RWPE2 (cell line): ENCODE results near the gene THOC2.
"Not testable (repeated sequence)": the region's sequence is repeated elsewhere in the genome, so short reads cannot be mapped to it uniquely, and the experiment has no call there.

Experiments
- ATAC-seq: fragments of 200-7000 bp; cut with Tn5 transposase; 3 replicates; pipeline ENCODE4 v1.9.1; 2021; ENCODE audit warnings: low read depth
- DNase-seq: peaks from one replicate; pipeline ENCODE4 v3.0.0-alpha.2; 2020; ENCODE audit warnings: low spot score
- H3K27ac ChIP-seq: fragments of 450-650 bp; 2 replicates; pipeline ENCODE4 v1.5.1; 2017; ENCODE audit warnings: mild to moderate bottlenecking; ENCODE audit not compliant: poor library complexity, severe bottlenecking
- H3K27me3 ChIP-seq: fragments of 250-450 bp; sonication (Bioruptor Pico); 2 replicates; pipeline ENCODE4 v1.5.1; 2021; ENCODE audit warnings: mild to moderate bottlenecking, moderate library complexity; ENCODE audit not compliant: insufficient read depth, poor library complexity, severe bottlenecking
- H3K36me3 ChIP-seq: fragments of 250-450 bp; sonication (Bioruptor Pico); 2 replicates; pipeline ENCODE4 v1.5.1; 2020; ENCODE audit warnings: low read depth, mild to moderate bottlenecking, moderate library complexity
- H3K4me1 ChIP-seq: fragments of 250-450 bp; sonication (Bioruptor Pico); 2 replicates; pipeline ENCODE4 v1.5.1; 2021; ENCODE audit warnings: mild to moderate bottlenecking, moderate library complexity; ENCODE audit not compliant: insufficient read depth, poor library complexity, severe bottlenecking
- H3K4me3 ChIP-seq: fragments of 250-450 bp; sonication (Bioruptor Pico); 2 replicates; pipeline ENCODE4 v1.5.1; 2021; ENCODE audit warnings: mild to moderate bottlenecking, moderate library complexity; ENCODE audit not compliant: severe bottlenecking
- H3K9me3 ChIP-seq: fragments of 250-450 bp; sonication (Bioruptor Pico); 2 replicates; pipeline ENCODE4 v1.5.1; 2021; ENCODE audit warnings: mild to moderate bottlenecking, moderate library complexity; ENCODE audit not compliant: severe bottlenecking
- TF ChIP-seq, protein P1 (sequence below): fragments of 450-650 bp; IDR thresholded peaks from one replicate; pipeline ENCODE4 v1.5.1; 2017; ENCODE audit warnings: mild to moderate bottlenecking, moderate library complexity; ENCODE audit not compliant: poor library complexity, severe bottlenecking

THOC2 gene

DNA sequence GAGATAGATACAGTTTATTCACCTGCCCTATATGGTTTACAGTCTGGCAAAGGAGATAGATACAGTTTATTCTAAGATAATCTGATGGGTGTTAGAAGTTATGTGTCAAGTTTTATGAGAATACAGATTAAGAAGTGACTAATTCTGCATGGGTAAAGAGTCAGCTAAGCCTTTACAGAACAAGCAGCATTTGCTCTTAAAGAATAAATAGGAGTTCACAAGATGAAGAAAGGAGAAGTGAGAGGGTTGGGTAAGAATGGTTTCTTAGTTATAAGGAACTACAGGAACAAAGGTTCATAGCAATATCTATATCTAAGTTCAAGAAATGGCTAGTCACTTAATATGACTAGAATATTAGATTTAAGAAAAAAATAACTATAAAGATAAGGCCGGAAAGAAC, 47.6 kb downstream of the THOC2 start:
- H3K9me3 ChIP-seq, result no peaks in the 10 kb centered on the region
- H3K4me1 ChIP-seq, result no peaks in the 10 kb centered on the region
- DNase-seq (no peak), ATAC-seq (no peak)
- H3K36me3 ChIP-seq, result peaks cover 24% of the 10 kb centered on the region
- H3K27me3 ChIP-seq, result no peaks in the 10 kb centered on the region
- no peak overlapping the region for H3K4me3 ChIP-seq
- no peak overlapping the region for H3K27ac ChIP-seq
- TF ChIP-seq, protein P1, sequence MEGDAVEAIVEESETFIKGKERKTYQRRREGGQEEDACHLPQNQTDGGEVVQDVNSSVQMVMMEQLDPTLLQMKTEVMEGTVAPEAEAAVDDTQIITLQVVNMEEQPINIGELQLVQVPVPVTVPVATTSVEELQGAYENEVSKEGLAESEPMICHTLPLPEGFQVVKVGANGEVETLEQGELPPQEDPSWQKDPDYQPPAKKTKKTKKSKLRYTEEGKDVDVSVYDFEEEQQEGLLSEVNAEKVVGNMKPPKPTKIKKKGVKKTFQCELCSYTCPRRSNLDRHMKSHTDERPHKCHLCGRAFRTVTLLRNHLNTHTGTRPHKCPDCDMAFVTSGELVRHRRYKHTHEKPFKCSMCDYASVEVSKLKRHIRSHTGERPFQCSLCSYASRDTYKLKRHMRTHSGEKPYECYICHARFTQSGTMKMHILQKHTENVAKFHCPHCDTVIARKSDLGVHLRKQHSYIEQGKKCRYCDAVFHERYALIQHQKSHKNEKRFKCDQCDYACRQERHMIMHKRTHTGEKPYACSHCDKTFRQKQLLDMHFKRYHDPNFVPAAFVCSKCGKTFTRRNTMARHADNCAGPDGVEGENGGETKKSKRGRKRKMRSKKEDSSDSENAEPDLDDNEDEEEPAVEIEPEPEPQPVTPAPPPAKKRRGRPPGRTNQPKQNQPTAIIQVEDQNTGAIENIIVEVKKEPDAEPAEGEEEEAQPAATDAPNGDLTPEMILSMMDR, result no peak

DNA sequence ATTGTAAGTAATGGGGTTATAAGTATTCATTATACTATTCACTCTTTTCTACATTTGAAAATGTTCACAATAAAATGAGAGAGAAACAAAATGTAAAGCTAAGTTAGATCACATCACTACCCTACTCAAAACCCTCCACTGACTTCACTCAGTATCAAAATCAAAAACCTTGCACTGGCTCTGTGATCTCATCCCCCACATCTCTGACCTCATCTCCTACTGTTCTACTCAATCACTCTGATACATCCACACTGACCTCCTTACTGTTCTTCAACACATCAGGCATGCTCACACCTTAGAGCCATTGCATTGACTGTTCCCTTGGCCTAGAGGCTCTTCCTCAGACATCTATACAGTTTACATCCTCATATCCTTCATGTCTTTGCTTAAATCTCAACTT, 50.7 kb downstream of the THOC2 start:
- DNase-seq (no peak), ATAC-seq (no peak)
- no peaks in the 10 kb centered on the region for H3K9me3 ChIP-seq
- no peaks in the 10 kb centered on the region for H3K27me3 ChIP-seq
- TF ChIP-seq, protein P1, result no peak
- H3K4me3 ChIP-seq, result no peak overlapping the region
- H3K36me3 ChIP-seq, result peaks cover 24% of the 10 kb centered on the region
- H3K27ac ChIP-seq, result no peak overlapping the region
- no peaks in the 10 kb centered on the region for H3K4me1 ChIP-seq

DNA sequence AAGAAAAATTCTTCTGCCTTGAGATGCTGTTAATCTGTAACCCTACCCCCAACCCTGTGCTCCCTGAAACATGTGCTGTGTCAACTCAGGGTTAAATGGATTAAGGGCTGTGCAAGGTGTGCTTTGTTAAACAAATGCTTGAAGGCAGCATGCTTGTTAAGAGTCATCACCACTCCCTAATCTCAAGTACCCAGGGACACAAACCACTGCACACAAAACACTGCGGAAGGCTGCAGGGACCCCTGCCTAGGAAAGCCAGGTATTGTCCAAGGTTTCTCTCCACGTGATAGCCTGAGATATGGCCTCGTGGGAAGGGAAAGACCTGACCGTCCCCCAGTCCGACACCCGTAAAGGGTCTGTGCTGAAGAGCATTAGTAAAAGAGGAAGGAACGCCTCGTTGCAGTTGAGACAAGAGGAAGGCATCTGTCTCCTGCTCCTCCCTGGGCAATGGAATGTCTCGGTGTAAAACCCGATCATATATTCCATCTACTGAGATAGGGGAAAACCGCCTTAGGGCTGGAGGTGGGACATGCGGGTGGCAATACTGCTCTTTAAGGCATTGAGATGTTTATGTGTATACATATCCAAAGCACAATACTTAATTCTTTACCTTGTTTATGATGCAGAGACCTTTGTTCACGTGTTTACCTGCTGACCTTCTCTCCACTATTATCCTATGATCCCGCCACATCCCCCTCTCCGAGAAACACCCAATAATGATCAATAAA, 53.0 kb downstream of the THOC2 start:
- H3K36me3 ChIP-seq, DNase-seq: not testable (repeated sequence)

DNA sequence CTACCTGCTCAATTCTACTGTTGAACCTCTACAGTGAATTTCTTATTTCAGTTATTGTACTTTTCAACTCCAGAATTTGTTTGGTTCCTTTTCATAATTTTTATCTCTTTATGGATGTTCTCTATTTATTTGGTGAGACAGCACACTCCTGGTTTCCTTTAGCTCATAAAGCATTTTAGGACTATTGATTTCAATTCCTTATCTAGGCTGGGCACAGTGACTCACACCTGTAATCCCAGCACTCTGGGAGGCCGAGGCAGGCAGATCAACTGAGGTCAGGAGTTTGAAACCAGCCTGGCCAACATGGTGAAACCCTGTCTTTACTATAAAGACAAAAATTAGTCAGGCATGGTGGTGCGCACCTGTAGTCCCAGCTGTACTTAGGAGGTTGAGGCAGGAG, 57.7 kb downstream of the THOC2 start:
- DNase-seq, result no peak
- no peaks in the 10 kb centered on the region for H3K4me1 ChIP-seq
- ATAC-seq, result no peak
- H3K27me3 ChIP-seq, result no peaks in the 10 kb centered on the region
- no peak overlapping the region for H3K4me3 ChIP-seq
- peaks cover 14% of the 10 kb centered on the region; the same call in 1 of the 2 replicates for H3K36me3 ChIP-seq
- no peak overlapping the region for H3K27ac ChIP-seq
- H3K9me3 ChIP-seq, result no peaks in the 10 kb centered on the region
- TF ChIP-seq, protein P1, result no peak

More for the DNA sequence above, 53.0 kb downstream of the THOC2 start:
- not testable (repeated sequence) for H3K27ac ChIP-seq, H3K4me1 ChIP-seq, H3K4me3 ChIP-seq, ATAC-seq, H3K9me3 ChIP-seq, H3K27me3 ChIP-seq

DNA sequence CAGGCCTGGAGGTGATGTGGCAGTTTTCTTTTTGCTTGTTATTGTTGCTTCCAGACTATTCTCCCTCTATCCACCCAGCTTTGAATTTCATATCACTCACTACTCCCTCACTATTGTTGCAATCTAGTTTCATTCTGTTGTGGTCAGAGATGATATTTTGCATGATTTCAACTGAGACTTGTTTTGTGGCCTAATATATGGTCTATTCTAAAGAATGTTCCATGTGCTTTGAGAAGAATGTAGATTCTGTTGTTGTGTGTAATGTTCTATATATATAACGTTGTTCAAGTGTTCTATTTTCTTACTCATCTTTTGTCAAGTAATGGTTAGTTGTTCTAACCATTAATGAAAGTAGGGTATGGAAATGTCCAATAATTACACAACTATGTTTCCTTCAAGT, 59.0 kb downstream of the THOC2 start:
- H3K27me3 ChIP-seq, result no peaks in the 10 kb centered on the region
- ATAC-seq (no peak), DNase-seq (no peak)
- no peaks in the 10 kb centered on the region for H3K9me3 ChIP-seq
- H3K4me1 ChIP-seq, result no peaks in the 10 kb centered on the region
- H3K27ac ChIP-seq, result no peak overlapping the region
- H3K4me3 ChIP-seq, result no peak overlapping the region
- peaks cover 11% of the 10 kb centered on the region; the same call in 1 of the 2 replicates for H3K36me3 ChIP-seq
- TF ChIP-seq, protein P1, result no peak
